DMS153 (cell line): ENCODE results near the gene UCHL1.
"Not testable (repeated sequence)": the region's sequence is repeated elsewhere in the genome, so short reads cannot be mapped to it uniquely, and the experiment has no call there.

ENCODE experiments used
- DNase-seq: peaks from one replicate; lab custom pipeline; 2025; lab: John Stamatoyannopoulos, UW

UCHL1 gene

GRCh38 chr4:41290479-41290878 lies 33.8 kb downstream of the UCHL1 start:
- DNase-seq, result no peak

- DNase-seq, result no peak
Observed at GRCh38 chr4:41294445-41295062, 37.8 kb downstream of the UCHL1 start.

GRCh38 chr4:41296995-41297394 lies 40.3 kb downstream of the UCHL1 start:
- DNase-seq, result no peak

- DNase-seq, result no peak
Observed at GRCh38 chr4:41297832-41298231, 41.1 kb downstream of the UCHL1 start.

GRCh38 chr4:41299486-41299885 lies 42.8 kb downstream of the UCHL1 start:
- no peak for DNase-seq

- DNase-seq, result no peak
Observed at GRCh38 chr4:41301137-41301536, 44.4 kb downstream of the UCHL1 start.

GRCh38 chr4:41303372-41304118 lies 46.8 kb downstream of the UCHL1 start:
- DNase-seq, result no peak

GRCh38 chr4:41304221-41304620 lies 47.5 kb downstream of the UCHL1 start:
- DNase-seq, result no peak

GRCh38 chr4:41305476-41305875 lies 48.7 kb downstream of the UCHL1 start:
- no peak for DNase-seq

GRCh38 chr4:41307638-41308037 lies 50.9 kb downstream of the UCHL1 start:
- DNase-seq, result no peak

GRCh38 chr4:41308398-41308797 lies 51.7 kb downstream of the UCHL1 start:
- no peak for DNase-seq

GRCh38 chr4:41315426-41315825 lies 58.7 kb downstream of the UCHL1 start:
- DNase-seq, result not testable (repeated sequence)

GRCh38 chr4:41315862-41316261 lies 59.1 kb downstream of the UCHL1 start:
- no peak for DNase-seq
